HG02943 (cell line): Measurements from ENCODE around the gene CYP19A1.
A peak's percentile ranks its signal among the peaks of the same experiment; 100 is the strongest.
"Not testable (repeated sequence)": the region's sequence is repeated elsewhere in the genome, so short reads cannot be mapped to it uniquely, and the experiment has no call there.

Experiments
- ATAC-seq: cut with Tn5 transposase; IDR thresholded peaks from one replicate; pipeline ENCODE4 v1.9.1; 2021; ENCODE audit warnings: mild to moderate bottlenecking, low read depth, moderate library complexity; ENCODE audit not compliant: unreplicated experiment

Gene CYP19A1

GRCh38 chr15:51265037-51265555 lies 73.3 kb downstream of the CYP19A1 start:
- no peak for ATAC-seq

GRCh38 chr15:51263726-51264125 lies 74.7 kb downstream of the CYP19A1 start:
- no peak for ATAC-seq

- no peak for ATAC-seq
Observed at GRCh38 chr15:51263116-51263515, 75.3 kb downstream of the CYP19A1 start.

GRCh38 chr15:51262463-51262862 lies 75.9 kb downstream of the CYP19A1 start:
- no peak for ATAC-seq

- not testable (repeated sequence) for ATAC-seq
Observed at GRCh38 chr15:51261113-51261512, 77.3 kb downstream of the CYP19A1 start.

GRCh38 chr15:51260202-51260601 lies 78.2 kb downstream of the CYP19A1 start:
- no peak for ATAC-seq

- no peak for ATAC-seq
Observed at GRCh38 chr15:51255533-51255932, 82.9 kb downstream of the CYP19A1 start.

- no peak for ATAC-seq
Observed at GRCh38 chr15:51253366-51253765, 85.0 kb downstream of the CYP19A1 start.

- ATAC-seq = no peak
Observed at GRCh38 chr15:51252671-51253070, 85.7 kb downstream of the CYP19A1 start.

GRCh38 chr15:51251556-51251955 lies 86.8 kb downstream of the CYP19A1 start:
- ATAC-seq = no peak

GRCh38 chr15:51250217-51251011 lies 88.0 kb downstream of the CYP19A1 start:
- no peak for ATAC-seq

GRCh38 chr15:51245628-51246027 lies 92.8 kb downstream of the CYP19A1 start:
- no peak for ATAC-seq

- ATAC-seq = no peak
Observed at GRCh38 chr15:51244423-51244869, 94.0 kb downstream of the CYP19A1 start.

- ATAC-seq = no peak
Observed at GRCh38 chr15:51243774-51244173, 94.6 kb downstream of the CYP19A1 start.

GRCh38 chr15:51240066-51240465 lies 98.3 kb downstream of the CYP19A1 start:
- no peak for ATAC-seq

GRCh38 chr15:51237816-51238215 lies 100.6 kb downstream of the CYP19A1 start:
- no peak for ATAC-seq

GRCh38 chr15:51234176-51234927 lies 104.0 kb downstream of the CYP19A1 start:
- ATAC-seq = no peak

- no peak for ATAC-seq
Observed at GRCh38 chr15:51232581-51232980, 105.8 kb downstream of the CYP19A1 start.

GRCh38 chr15:51229907-51230330 lies 108.5 kb downstream of the CYP19A1 start:
- ATAC-seq = no peak

- peak; percentile 82 for ATAC-seq
Observed at GRCh38 chr15:51227940-51228732, 110.3 kb downstream of the CYP19A1 start.
